Stimulated activated CD8-positive, alpha-beta memory T cell treated with anti-CD3 and anti-CD28 coated beads, Interleukin-12 subunit alpha, Interleukin-12 subunit beta, amount 100 ng/mL, for 4 hours (primary cell): ENCODE results near the gene KDM2A.

Experiments used
- DNase-seq: peaks from one replicate; pipeline ENCODE4 v3.0.0-alpha.2; 2020; ENCODE audit warnings: low read depth

The KDM2A gene

GRCh38 chr11:67237574-67237973 lies 118.5 kb downstream of the KDM2A start:
- DNase-seq, result no peak

- no peak for DNase-seq
Measured at GRCh38 chr11:67238894-67239782, 120.1 kb downstream of the KDM2A start.

GRCh38 chr11:67239783-67240575 lies 120.9 kb downstream of the KDM2A start:
- DNase-seq, result peak; percentile 91

- peak; percentile 59 for DNase-seq
Measured at GRCh38 chr11:67240576-67241389, 121.7 kb downstream of the KDM2A start.

GRCh38 chr11:67242548-67242947 lies 123.5 kb downstream of the KDM2A start:
- DNase-seq, result no peak

- DNase-seq, result no peak
Measured at GRCh38 chr11:67243051-67243450, 124.0 kb downstream of the KDM2A start.

GRCh38 chr11:67245046-67245445 lies 126.0 kb downstream of the KDM2A start:
- DNase-seq, result no peak

GRCh38 chr11:67247946-67248550 lies 129.0 kb downstream of the KDM2A start:
- no peak for DNase-seq

GRCh38 chr11:67248653-67249052 lies 129.6 kb downstream of the KDM2A start:
- DNase-seq, result no peak

GRCh38 chr11:67250059-67251043 lies 131.3 kb downstream of the KDM2A start:
- no peak for DNase-seq

- no peak for DNase-seq
Measured at GRCh38 chr11:67251841-67252240, 132.8 kb downstream of the KDM2A start.

- DNase-seq, result no peak
Measured at GRCh38 chr11:67252831-67253239, 133.8 kb downstream of the KDM2A start.

GRCh38 chr11:67253872-67254624 lies 135.0 kb downstream of the KDM2A start:
- DNase-seq, result no peak

- DNase-seq, result no peak
Measured at GRCh38 chr11:67254798-67255197, 135.7 kb downstream of the KDM2A start.

GRCh38 chr11:67255353-67255752 lies 136.3 kb downstream of the KDM2A start:
- no peak for DNase-seq

GRCh38 chr11:67255864-67256263 lies 136.8 kb downstream of the KDM2A start:
- no peak for DNase-seq

GRCh38 chr11:67256477-67257135 lies 137.5 kb downstream of the KDM2A start:
- DNase-seq, result no peak

GRCh38 chr11:67260406-67260805 lies 141.3 kb downstream of the KDM2A start:
- DNase-seq, result no peak
